A673 (cell line): ENCODE results near the gene RNF220. TPM values are rescaled to one million over a fixed set of nuclear protein-coding genes. Genes with fewer than 3 reads are reported as not detected.
A peak's percentile ranks its signal among the peaks of the same experiment; 100 is the strongest.

Experiments used
- BruUV-seq: library from RNA; stranded (reverse); fragments of 400-500 nt; replicated peaks from 2 replicates; lab custom pipeline; 2021; lab: Mats Ljungman, UMichigan
- CTCF ChIA-PET: fragments of 300-600 bp; sonication (Branson Sonifier 250); formaldehyde crosslinking; loops from one replicate; lab custom pipeline; 2022; ENCODE audit warnings: antibody characterized with exemption; lab: Charles Lee
- POLR2A ChIA-PET: fragments of 300-600 bp; sonication (Branson Sonifier 250); formaldehyde crosslinking; loops from one replicate; lab custom pipeline; 2022; ENCODE audit warnings: antibody characterized with exemption; ENCODE audit not compliant: low non-redundant PET; lab: Charles Lee
- DNase-seq: peaks from one replicate; pipeline ENCODE4 v3.0.0-alpha.2; 2015; ENCODE audit warnings: low spot score
- H3K27ac ChIP-seq: fragments of 200-600 bp; sonication (generic); 2 replicates; pipeline ENCODE4 v1.5.1; 2016; ENCODE audit warnings: mixed run types, low read depth, mild to moderate bottlenecking, mixed read lengths, antibody characterized with exemption, low read length; ENCODE audit not compliant: poor library complexity, severe bottlenecking
- H3K27me3 ChIP-seq: fragments of 200-600 bp; sonication (generic); replicated peaks from 2 replicates; pipeline ENCODE4 v1.6.1; 2017; ENCODE audit warnings: mixed run types, low read depth, mild to moderate bottlenecking, mixed read lengths, antibody characterized with exemption, low read length; ENCODE audit not compliant: insufficient read depth, poor library complexity
- H3K36me3 ChIP-seq: fragments of 200-600 bp; sonication (generic); 2 replicates; pipeline ENCODE4 v1.6.1; 2016; ENCODE audit warnings: mixed run types, mild to moderate bottlenecking, mixed read lengths, antibody characterized with exemption, low read length; ENCODE audit not compliant: insufficient read depth, poor library complexity, severe bottlenecking
- H3K4me1 ChIP-seq: fragments of 200-600 bp; sonication (generic); 2 replicates; pipeline ENCODE4 v1.6.1; 2017; ENCODE audit warnings: mixed run types, mild to moderate bottlenecking, mixed read lengths, antibody characterized with exemption, low read length; ENCODE audit not compliant: insufficient read depth, poor library complexity, severe bottlenecking
- H3K4me3 ChIP-seq: fragments of 200-600 bp; sonication (generic); 2 replicates; pipeline ENCODE4 v1.5.1; 2016; ENCODE audit warnings: low read depth, mixed run types, mild to moderate bottlenecking, mixed read lengths, low read length; ENCODE audit not compliant: poor library complexity, severe bottlenecking
- H3K9me3 ChIP-seq: fragments of 200-600 bp; sonication (generic); 2 replicates; pipeline ENCODE4 v1.6.1; 2016; ENCODE audit warnings: mixed run types, low read depth, mild to moderate bottlenecking, mixed read lengths, antibody characterized with exemption, low read length; ENCODE audit not compliant: poor library complexity, severe bottlenecking
- EZH2 ChIP-seq: fragments of 200-600 bp; sonication (generic); IDR thresholded peaks from 2 replicates; pipeline ENCODE4 v1.6.1; 2017; ENCODE audit warnings: borderline replicate concordance, low read depth, mild to moderate bottlenecking, mixed read lengths, antibody characterized with exemption, low read length; ENCODE audit not compliant: poor library complexity, severe bottlenecking
- intact Hi-C: fragments of 100-400 bp; cut with micrococcal nuclease; formaldehyde crosslinking; loops from one replicate; pipeline ENCODE4 v1.10.0; 2022; ENCODE audit not compliant: unreplicated experiment
- total RNA-seq: library from RNA; stranded (reverse); gene quantifications from 2 replicates; pipeline ENCODE4 v1.2.3, GENCODE V29; 2021
- TF ChIP-seq, protein P1 (sequence below): fragments of 300-800, 200-600 bp; sonication (generic); conservative IDR thresholded peaks from 2 replicates; pipeline ENCODE4 v1.5.1; 2017; ENCODE audit warnings: low read depth, mild to moderate bottlenecking, antibody characterized with exemption, low read length, moderate library complexity, mixed read lengths

RNF220 gene
- total RNA-seq, 1 experiment from 2014 or later, result 80.6 TPM

DNA sequence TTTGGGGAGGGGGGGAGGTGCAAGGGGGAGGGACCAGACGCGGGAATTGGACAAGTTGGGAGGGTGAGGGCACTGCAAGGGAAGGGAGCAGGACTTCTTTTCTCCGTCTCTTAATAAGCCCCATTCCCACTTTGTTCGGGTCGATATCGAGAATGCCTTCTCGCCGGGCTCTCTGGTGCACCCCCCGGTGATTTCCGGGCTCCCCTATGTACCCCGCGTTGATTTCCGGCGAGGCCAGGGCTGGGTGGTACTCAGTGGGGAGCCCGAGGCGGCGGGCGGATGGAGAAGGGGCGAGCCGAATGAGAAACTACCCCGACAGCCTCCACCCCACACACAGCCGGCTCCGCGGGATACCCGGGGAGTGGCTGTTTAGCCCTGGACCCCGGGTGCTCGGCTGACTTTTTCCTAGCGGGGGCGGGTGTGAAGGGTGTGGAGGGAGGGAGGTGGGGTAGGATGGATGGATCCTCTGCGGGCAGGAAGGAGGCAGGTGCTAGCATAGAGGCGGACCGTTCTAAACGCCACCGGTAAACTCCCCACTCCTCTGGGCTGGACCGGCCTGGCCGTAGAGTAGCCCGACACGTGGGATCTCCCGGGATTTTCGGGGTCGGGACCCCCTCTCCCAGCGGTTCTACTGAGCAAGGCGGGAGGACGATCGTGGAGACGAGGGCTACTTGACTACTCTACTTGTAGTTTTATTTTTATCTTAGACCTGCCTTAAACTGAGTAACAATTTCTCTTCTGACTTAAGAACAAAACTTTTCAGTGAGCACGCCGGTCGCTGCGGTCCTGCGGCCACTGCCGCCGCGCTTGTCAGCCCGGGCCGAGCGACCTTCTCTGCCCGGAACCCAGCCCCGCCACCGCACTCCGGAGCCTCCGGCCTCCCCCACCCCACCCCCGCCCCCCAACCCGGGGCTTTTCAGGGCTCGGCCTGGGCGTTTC is 1.0 kb downstream of the RNF220 start:
- no TSS peak for BruUV-seq
- intact Hi-C loops, result no loop called here
- H3K27ac ChIP-seq, result peak overlapping the region; percentile 56
- H3K9me3 ChIP-seq, result no peaks in the 10 kb centered on the region
- TF ChIP-seq EZH2, result no peak
- TF ChIP-seq, protein P1, sequence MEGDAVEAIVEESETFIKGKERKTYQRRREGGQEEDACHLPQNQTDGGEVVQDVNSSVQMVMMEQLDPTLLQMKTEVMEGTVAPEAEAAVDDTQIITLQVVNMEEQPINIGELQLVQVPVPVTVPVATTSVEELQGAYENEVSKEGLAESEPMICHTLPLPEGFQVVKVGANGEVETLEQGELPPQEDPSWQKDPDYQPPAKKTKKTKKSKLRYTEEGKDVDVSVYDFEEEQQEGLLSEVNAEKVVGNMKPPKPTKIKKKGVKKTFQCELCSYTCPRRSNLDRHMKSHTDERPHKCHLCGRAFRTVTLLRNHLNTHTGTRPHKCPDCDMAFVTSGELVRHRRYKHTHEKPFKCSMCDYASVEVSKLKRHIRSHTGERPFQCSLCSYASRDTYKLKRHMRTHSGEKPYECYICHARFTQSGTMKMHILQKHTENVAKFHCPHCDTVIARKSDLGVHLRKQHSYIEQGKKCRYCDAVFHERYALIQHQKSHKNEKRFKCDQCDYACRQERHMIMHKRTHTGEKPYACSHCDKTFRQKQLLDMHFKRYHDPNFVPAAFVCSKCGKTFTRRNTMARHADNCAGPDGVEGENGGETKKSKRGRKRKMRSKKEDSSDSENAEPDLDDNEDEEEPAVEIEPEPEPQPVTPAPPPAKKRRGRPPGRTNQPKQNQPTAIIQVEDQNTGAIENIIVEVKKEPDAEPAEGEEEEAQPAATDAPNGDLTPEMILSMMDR, result no peak
- no peaks in the 10 kb centered on the region for H3K36me3 ChIP-seq
- POLR2A ChIA-PET, result interaction anchor here (0.5 kb wide), 1 partner anchor 152 kb away, joined by 3 read pairs; no protein-coding TSS in a partner anchor
- H3K4me3 ChIP-seq, result peak overlapping the region; percentile 58
- CTCF ChIA-PET, result no interaction called here
- peaks cover 41% of the 10 kb centered on the region for H3K27me3 ChIP-seq
- peak; percentile 54 for DNase-seq
- H3K4me1 ChIP-seq, result peaks cover 10% of the 10 kb centered on the region

DNA sequence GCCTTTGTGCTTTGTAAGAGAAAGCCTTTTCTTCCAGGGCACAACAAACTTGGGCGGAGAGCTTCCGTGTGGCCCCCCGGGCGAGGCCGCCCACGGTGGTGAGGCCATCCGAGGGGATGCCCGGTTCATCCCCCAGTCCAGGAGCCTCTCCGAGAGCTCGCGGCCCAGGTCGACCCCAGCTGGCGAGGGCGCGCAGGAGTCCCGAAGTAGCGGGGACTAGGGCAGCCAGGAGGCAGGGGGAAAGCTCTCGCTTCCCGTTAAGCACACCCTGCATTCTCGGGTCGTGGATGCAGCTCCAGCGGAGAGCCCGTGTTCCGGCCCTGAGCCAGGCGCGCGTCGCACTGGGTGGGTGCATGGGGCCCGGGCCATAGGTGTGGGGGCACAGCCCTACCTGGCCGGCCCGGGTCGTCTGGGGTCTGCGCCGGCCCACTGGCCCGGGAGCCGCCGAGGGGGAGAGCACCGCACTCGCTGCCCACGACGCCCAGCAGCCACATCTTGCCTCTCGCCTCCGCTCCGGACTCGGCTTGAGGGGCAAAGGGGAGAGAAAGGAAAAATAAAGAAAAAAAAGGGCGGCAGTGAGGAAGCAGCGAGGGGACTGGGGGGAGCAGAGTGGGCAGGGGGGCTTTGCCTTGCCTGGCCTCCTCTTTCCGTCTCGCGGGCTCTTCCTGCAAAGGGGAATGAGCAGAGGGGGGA is 1.8 kb downstream of the RNF220 start:
- Histone ChIP-seq H3K27me3 (peaks cover 48% of the 10 kb centered on the region), H3K27ac (no peak overlapping the region), H3K9me3 (no peaks in the 10 kb centered on the region), H3K4me1 (peaks cover 10% of the 10 kb centered on the region), H3K36me3 (no peaks in the 10 kb centered on the region), H3K4me3 (peak overlapping the region; percentile 58)
- TF ChIP-seq, protein P1, result no peak
- peak; percentile 78 for TF ChIP-seq EZH2
- DNase-seq, result peak; percentile 25
- no TSS peak for BruUV-seq
- ChIA-PET POLR2A (interaction anchor here (0.5 kb wide), 1 partner anchor 152 kb away, joined by 3 read pairs; no protein-coding TSS in a partner anchor), CTCF (no interaction called here)
- intact Hi-C loops, result no loop called here

DNA sequence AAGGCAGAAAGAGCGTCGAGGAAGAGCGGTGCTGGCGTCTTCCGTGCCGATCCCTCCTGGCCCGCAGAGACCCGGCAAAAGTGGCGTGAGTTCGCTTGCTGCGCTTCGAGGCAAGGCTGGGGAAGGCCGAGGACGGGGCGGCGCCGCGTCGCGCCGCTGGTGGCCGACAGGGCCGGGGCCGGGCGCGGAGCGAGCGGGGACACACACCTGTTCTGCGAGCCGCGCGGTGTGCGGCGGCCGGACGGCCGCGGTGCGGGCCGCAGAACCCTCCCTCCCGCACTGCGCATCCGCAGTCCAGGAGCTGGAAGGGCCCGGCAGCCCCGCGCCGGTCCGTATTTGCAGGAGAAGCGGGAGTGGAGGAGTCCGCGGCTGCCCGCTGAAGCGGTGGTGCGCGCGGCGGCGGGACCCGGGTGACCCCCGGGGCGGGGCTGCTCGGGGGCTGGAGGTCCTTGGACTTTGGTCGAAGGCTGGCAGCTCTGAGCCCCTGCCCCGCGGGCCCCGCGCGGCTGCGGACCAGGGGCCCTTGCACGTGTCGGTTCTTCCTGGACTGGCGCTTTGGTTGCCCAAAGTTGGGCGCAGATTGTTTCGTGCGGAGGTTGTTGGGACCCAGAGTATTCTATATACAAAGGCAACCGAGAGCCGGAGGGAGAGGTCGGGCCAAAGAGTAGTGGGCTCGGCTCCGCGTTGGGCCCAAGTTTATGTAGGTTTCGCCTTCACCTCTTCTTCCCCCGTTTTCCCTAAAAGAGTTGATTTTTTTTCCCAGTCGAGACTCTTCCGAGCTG is 2.6 kb downstream of the RNF220 start:
- Histone ChIP-seq H3K4me3 (no peak overlapping the region), H3K9me3 (no peaks in the 10 kb centered on the region), H3K27ac (no peak overlapping the region), H3K27me3 (peaks cover 52% of the 10 kb centered on the region), H3K36me3 (no peaks in the 10 kb centered on the region), H3K4me1 (peaks cover 10% of the 10 kb centered on the region)
- intact Hi-C loops, result no loop called here
- peak; percentile 69 for TF ChIP-seq EZH2
- TF ChIP-seq, protein P1, result no peak
- ChIA-PET CTCF (interaction anchor here (0.6 kb wide), 1 partner anchor 27 kb away, joined by 6 read pairs; no protein-coding TSS in a partner anchor), POLR2A (no interaction called here)
- BruUV-seq, result no TSS peak
- no peak for DNase-seq
